SK-N-MC (cell line): ENCODE measurements around the gene S1PR2.
"Not testable (repeated sequence)": the region's sequence is repeated elsewhere in the genome, so short reads cannot be mapped to it uniquely, and the experiment has no call there.

ENCODE experiments used
- EZH2 ChIP-seq: fragments of 200-600 bp; sonication (generic); IDR thresholded peaks from one replicate; pipeline ENCODE4 v1.6.1; 2017; ENCODE audit warnings: antibody characterized with exemption
- FOXP2 ChIP-seq: optimal IDR thresholded peaks from 2 replicates; pipeline ENCODE3; 2011; ENCODE audit warnings: mild to moderate bottlenecking, moderate library complexity; ENCODE audit not compliant: insufficient read depth; ENCODE audit errors: extremely low read length, control extremely low read depth
- POLR2AphosphoS5 ChIP-seq: IDR thresholded peaks from 2 replicates; pipeline ENCODE4 v1.6.1; 2012; ENCODE audit warnings: mild to moderate bottlenecking, low read depth, low read length, borderline replicate concordance

GRCh38 chr19:10235409-10235808, 4.3 kb upstream of the S1PR2 start:
- not testable (repeated sequence) for TF ChIP-seq POLR2AphosphoS5, EZH2, FOXP2
